K562 treated with DMSO at 1 percent for 4 hours (cell line): ENCODE results near the gene GNAZ. TPM values are rescaled to one million over a fixed set of nuclear protein-coding genes. Genes with fewer than 3 reads are reported as not detected.

Experiments used
- total RNA-seq: library from RNA; unstranded; fragments of 300-600 nt; gene quantifications from 2 replicates; pipeline ENCODE4 v1.2.3, GENCODE V29; 2022; ENCODE audit not compliant: insufficient read depth

GNAZ gene
- total RNA-seq = 0.83 TPM in 1 of 2 replicates, not detected in the other

GRCh38 chr22:23070418-23071229 is at the start of gene GNAZ:
Gene GNAZ, plus strand, starts transcription at chr22:23070519. Its CDS starts 25,177 bp downstream, at chr22:23095696.

GRCh38 chr22:23144932-23145877 is 74.9 kb downstream of the GNAZ start, which contains the start of gene RAB36:
Gene RAB36, plus strand, starts transcription at chr22:23145477. Its CDS starts 1,140 bp downstream, at chr22:23146617.

Other genes starting within 250 kb of the GNAZ start
- not detected in 2 replicates for gene IGLL5, start 182.7 kb upstream of the GNAZ start, total RNA-seq
- gene RSPH14, start 71.5 kb downstream of the GNAZ start, total RNA-seq = not detected in 2 replicates
- not detected in 2 replicates for gene RAB36, start 75.0 kb downstream of the GNAZ start, total RNA-seq
- 68.8 and 79.3 TPM in 2 replicates for gene BCR, start 110.0 kb downstream of the GNAZ start, total RNA-seq